NCI-H226 (cell line): ENCODE results near the gene C4orf54.

ENCODE experiments used
- DNase-seq: peaks from one replicate; pipeline ENCODE4 v3.0.0-alpha.2; 2015

The C4orf54 gene

DNA sequence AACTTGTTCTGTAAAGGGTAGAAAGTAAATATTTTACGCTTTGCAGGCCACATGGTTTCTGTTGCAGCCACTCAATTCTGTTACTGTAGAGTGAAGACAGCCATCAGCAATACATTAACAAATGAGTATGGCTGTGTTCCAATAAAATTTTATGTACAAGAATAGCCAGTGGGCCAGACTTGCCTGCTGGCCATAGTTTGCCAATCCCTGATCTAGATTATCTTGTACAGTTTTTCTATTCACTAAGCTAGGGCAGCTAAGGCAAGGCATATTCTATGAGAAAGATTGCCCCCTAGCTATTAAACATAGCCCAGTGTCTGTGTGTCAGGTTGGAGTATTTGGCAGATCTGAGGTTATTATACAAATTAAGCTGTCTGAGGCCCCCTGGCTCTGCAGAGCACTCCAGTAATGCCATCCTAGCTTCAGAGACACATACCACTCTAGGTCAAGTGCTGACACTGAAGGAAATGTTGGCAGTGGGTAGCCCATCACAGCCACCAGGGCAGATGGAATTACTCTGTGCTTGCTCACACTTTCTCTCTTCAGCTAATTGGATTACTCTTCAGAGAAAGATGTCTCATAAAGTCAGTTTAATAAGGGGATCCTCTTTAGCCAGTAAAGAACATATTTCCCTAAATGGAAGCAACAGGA, 42.3 kb downstream of the C4orf54 start:
- no peak for DNase-seq

DNA sequence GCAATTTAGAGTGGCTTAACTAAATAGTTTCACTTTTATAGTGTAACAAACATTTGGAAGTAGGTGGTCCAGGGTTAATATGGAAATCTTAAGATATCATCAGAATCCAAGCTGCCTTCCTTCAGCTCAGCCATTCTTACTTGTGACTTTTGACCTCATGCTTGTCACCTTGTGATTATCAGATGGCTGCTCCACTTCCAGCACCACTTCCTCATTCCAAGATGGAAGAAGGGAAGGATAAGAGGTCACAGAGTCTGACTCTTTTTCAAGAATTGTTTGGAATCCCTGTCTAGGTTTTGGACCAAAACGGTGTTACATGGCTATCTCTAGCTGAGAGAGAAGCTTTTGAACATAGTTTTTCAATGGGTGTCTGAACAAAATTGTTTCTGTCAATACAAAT, 43.1 kb downstream of the C4orf54 start:
- no peak for DNase-seq

DNA sequence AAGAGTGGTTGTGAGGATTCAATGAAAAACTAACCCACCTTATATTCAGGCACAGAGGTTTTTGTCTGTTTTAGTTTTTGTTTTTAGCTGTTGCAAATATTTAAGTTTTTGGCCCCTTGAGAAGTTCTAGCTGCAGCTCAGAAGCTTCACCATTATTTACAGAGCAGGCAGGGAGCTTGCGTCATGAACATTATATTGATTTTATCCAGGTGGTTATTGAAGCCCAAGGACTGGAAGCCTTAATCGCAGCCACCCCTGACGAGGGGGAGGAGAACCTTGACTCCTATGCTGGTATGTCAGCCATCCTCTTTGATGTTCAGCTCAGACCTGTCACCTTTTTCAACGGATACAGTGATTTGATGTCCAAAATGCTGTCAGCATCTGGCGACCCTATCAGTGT, 44.9 kb downstream of the C4orf54 start:
- DNase-seq: no peak

DNA sequence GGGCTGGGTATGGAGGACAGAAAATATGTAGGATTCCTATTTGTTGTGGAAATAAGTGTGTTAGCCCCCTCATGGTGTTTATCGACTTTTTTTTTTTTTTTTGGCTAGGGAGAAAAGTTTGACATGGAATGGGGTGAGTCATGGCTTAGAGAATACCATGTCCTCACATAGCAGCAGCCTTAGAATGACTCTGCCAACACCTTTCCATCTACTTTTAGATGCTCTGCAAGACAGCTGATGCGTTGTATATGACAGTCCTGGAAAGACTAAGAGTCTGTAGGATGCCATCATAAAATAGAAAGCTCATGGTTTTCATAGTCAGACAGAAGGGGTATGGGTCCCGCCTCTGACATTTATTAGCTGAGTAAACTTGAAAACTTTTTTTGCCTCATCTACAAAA, 45.3 kb downstream of the C4orf54 start:
- no peak for DNase-seq

DNA sequence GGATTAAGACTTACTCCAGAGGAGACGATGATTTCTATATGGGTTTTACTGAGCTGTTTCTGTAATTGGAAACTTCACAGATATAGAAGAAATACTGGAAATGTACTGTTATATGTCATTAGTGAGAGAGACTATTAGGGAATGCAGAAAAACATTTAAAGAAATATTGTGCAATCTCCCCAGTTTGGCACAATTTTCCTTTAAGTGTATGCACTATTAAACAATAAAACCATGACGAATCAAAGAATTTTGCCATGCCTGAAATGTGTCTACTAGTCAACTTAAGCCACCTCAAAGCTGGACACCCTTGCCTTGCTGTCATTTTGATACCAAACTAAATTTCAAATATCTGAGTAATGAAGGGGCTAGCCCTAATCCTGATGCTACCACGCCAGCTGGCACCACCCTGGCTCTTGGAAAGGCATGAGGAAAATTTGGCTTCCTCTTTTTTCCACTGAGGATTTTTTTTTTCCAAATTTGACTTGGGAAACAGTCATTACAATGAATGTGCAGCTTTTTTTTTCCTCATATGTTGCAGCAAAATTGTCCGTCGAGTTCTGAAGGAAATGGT, 46.9 kb downstream of the C4orf54 start:
- no peak for DNase-seq

DNA sequence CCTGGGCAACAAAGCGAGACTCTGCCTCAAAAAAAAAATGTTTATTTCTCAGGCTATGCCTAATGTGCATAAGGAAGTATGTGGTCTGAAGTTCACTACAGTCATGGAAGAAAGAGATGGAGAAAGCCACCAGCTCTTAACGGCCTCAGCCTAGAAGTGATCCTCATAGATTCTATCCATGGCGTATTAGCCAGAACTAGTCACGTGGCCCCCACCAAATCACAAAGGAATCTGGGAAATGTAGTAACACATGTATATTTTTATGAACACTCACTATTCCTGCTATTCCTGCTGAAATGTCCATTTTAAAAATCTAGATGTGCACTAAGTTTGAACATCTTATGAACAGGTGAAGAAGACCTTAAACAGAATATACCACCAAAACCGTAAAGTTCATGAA, 49.2 kb downstream of the C4orf54 start:
- DNase-seq: no peak
